IMR-90 (cell line): ENCODE measurements around the gene HMX3. TPM values are rescaled to one million over a fixed set of nuclear protein-coding genes. Genes with fewer than 3 reads are reported as not detected.

Experiments
- ATAC-seq: fragments of 200-7000 bp; cut with Tn5 transposase; 2 replicates; pipeline ENCODE4 v1.9.1; 2020; ENCODE audit warnings: low read depth, mild to moderate bottlenecking, moderate library complexity
- BruUV-seq: library from RNA; stranded (reverse); fragments of 400-500 nt; replicated peaks from 2 replicates; lab custom pipeline; 2021; lab: Mats Ljungman, UMichigan
- CTCF ChIA-PET: fragments of 300-600 bp; formaldehyde crosslinking; extraction: SDS; loops from one replicate; lab custom pipeline; 2021; ENCODE audit warnings: antibody characterized with exemption; lab: Yijun Ruan, JAX
- POLR2A ChIA-PET: fragments of 300-600 bp; sonication (Branson Sonifier 250); formaldehyde crosslinking; loops from one replicate; lab custom pipeline; 2022; ENCODE audit warnings: antibody characterized with exemption; ENCODE audit not compliant: unreplicated experiment; lab: Charles Lee
- DNase-seq: peaks from one replicate; pipeline ENCODE4 v3.0.0; 2013
- H2AFZ ChIP-seq: replicated peaks from 2 replicates; pipeline ENCODE3; 2013; ENCODE audit warnings: low read length, mild to moderate bottlenecking; ENCODE audit not compliant: poor library complexity
- H2AK5ac ChIP-seq: 2 replicates; pipeline ENCODE4 v1.6.1; 2013; ENCODE audit warnings: low read depth, low read length, inconsistent platforms
- H2AK9ac ChIP-seq: replicated peaks from 2 replicates; pipeline ENCODE3; 2013; ENCODE audit warnings: mild to moderate bottlenecking, low read depth, low read length, moderate library complexity; ENCODE audit not compliant: poor library complexity
- H2BK120ac ChIP-seq: 2 replicates; pipeline ENCODE4 v1.6.1; 2013; ENCODE audit warnings: low read depth, low read length, inconsistent platforms
- H2BK15ac ChIP-seq: 3 replicates; pipeline ENCODE4 v1.6.1; 2013; ENCODE audit warnings: low read depth, low read length, inconsistent platforms
- H2BK20ac ChIP-seq: 2 replicates; pipeline ENCODE4 v1.6.1; 2013; ENCODE audit warnings: low read depth, mild to moderate bottlenecking, inconsistent platforms, low read length, moderate library complexity
- H2BK5ac ChIP-seq: 2 replicates; pipeline ENCODE4 v1.6.1; 2013; ENCODE audit warnings: mild to moderate bottlenecking, low read depth, low read length, inconsistent platforms; ENCODE audit not compliant: poor library complexity, severe bottlenecking
- H3K14ac ChIP-seq: replicated peaks from 2 replicates; pipeline ENCODE4 v1.6.1; 2013; ENCODE audit warnings: low read depth, low read length, inconsistent platforms
- H3K18ac ChIP-seq: 2 replicates; pipeline ENCODE4 v1.6.1; 2013; ENCODE audit warnings: low read depth, low read length, control low read depth
- H3K23ac ChIP-seq: 2 replicates; pipeline ENCODE4 v1.6.1; 2013; ENCODE audit warnings: low read depth, low read length, inconsistent platforms
- H3K27ac ChIP-seq: 2 replicates; pipeline ENCODE4 v1.5.1; 2013; ENCODE audit warnings: mild to moderate bottlenecking, control low read depth, low read length; ENCODE audit not compliant: insufficient read depth
- H3K27me3 ChIP-seq: 2 replicates; pipeline ENCODE4 v1.6.1; 2013; ENCODE audit warnings: low read length; ENCODE audit not compliant: control insufficient read depth, insufficient read depth
- H3K36me3 ChIP-seq: 2 replicates; pipeline ENCODE4 v1.6.1; 2013; ENCODE audit warnings: low read length, mixed read lengths; ENCODE audit not compliant: control insufficient read depth, insufficient read depth
- H3K4ac ChIP-seq: 2 replicates; pipeline ENCODE4 v1.6.1; 2013; ENCODE audit warnings: low read depth, low read length, inconsistent platforms
- H3K4me1 ChIP-seq: 2 replicates; pipeline ENCODE4 v1.6.1; 2013; ENCODE audit warnings: low read length, mixed read lengths; ENCODE audit not compliant: control insufficient read depth, insufficient read depth
- H3K4me2 ChIP-seq: 2 replicates; pipeline ENCODE4 v1.6.1; 2013; ENCODE audit warnings: low read depth, mild to moderate bottlenecking, control low read depth, low read length, moderate library complexity
- H3K4me3 ChIP-seq: 2 replicates; pipeline ENCODE4 v1.5.1; 2013; ENCODE audit warnings: low read depth, mild to moderate bottlenecking, control low read depth, low read length, moderate library complexity; ENCODE audit not compliant: insufficient read depth
- H3K56ac ChIP-seq: 2 replicates; pipeline ENCODE4 v1.6.1; 2013; ENCODE audit warnings: low read length, inconsistent platforms; ENCODE audit not compliant: insufficient read depth; ENCODE audit errors: extremely low read depth
- H3K79me1 ChIP-seq, 2 experiments: 2 replicates each; pipeline ENCODE4 v1.6.1; 2013; ENCODE audit warnings: low read length in 2 of 2, inconsistent platforms in 1 of 2, low read depth in 1 of 2
- H3K9ac ChIP-seq: 2 replicates; pipeline ENCODE4 v1.6.1; 2013; ENCODE audit warnings: low read depth, low read length, control low read depth
- H3K9me1 ChIP-seq: 2 replicates; pipeline ENCODE4 v1.6.1; 2013; ENCODE audit warnings: low read length, inconsistent platforms; ENCODE audit not compliant: insufficient read depth
- H3K9me3 ChIP-seq: 2 replicates; pipeline ENCODE4 v1.6.1; 2013; ENCODE audit warnings: low read length; ENCODE audit not compliant: control insufficient read depth, insufficient read depth
- H4K20me1 ChIP-seq: 2 replicates; pipeline ENCODE4 v1.6.1; 2013; ENCODE audit warnings: low read length, inconsistent platforms; ENCODE audit not compliant: insufficient read depth
- H4K5ac ChIP-seq: 2 replicates; pipeline ENCODE4 v1.6.1; 2013; ENCODE audit warnings: mild to moderate bottlenecking, low read depth, low read length, control low read depth
- H4K8ac ChIP-seq, 2 experiments: 2 replicates each; pipeline ENCODE4 v1.6.1; 2013; ENCODE audit warnings: low read depth in 2 of 2, low read length in 2 of 2, control low read depth in 1 of 2, inconsistent platforms in 1 of 2
- H4K91ac ChIP-seq: 2 replicates; pipeline ENCODE4 v1.6.1; 2013; ENCODE audit warnings: low read depth, low read length, inconsistent platforms; ENCODE audit not compliant: insufficient read depth
- BHLHE40 ChIP-seq: fragments of 150-350 bp; IDR thresholded peaks from 2 replicates; pipeline ENCODE4 v1.6.1; 2016; ENCODE audit warnings: mild to moderate bottlenecking, low read depth, low read length
- FOS ChIP-seq: fragments of 150-350 bp; IDR thresholded peaks from 2 replicates; pipeline ENCODE4 v1.6.1; 2016; ENCODE audit warnings: low read depth, low read length
- MAFK ChIP-seq: IDR thresholded peaks from 2 replicates; pipeline ENCODE4 v1.6.1; 2012; ENCODE audit warnings: low read depth, low read length, improper control_type of control experiment
- MAZ ChIP-seq: IDR thresholded peaks from 2 replicates; pipeline ENCODE4 v1.6.1; 2012; ENCODE audit warnings: low read depth, mild to moderate bottlenecking, low read length, improper control_type of control experiment, moderate library complexity, borderline replicate concordance
- MXI1 ChIP-seq: IDR thresholded peaks from 2 replicates; pipeline ENCODE4 v1.6.1; 2012; ENCODE audit warnings: low read depth, mild to moderate bottlenecking, low read length, moderate library complexity, borderline replicate concordance
- NFE2L2 ChIP-seq: fragments of 150-350 bp; IDR thresholded peaks from 2 replicates; pipeline ENCODE4 v1.6.1; 2016; ENCODE audit warnings: low read depth, mild to moderate bottlenecking, low read length
- POLR2A ChIP-seq: IDR thresholded peaks from 2 replicates; pipeline ENCODE4 v1.6.1; 2012; ENCODE audit warnings: mild to moderate bottlenecking, low read depth, low read length
- RFX5 ChIP-seq: IDR thresholded peaks from 2 replicates; pipeline ENCODE4 v1.8.0; 2012; ENCODE audit warnings: low read depth, mild to moderate bottlenecking, low read length, moderate library complexity
- SMC3 ChIP-seq: fragments of 150-350 bp; IDR thresholded peaks from 2 replicates; pipeline ENCODE4 v1.6.1; 2016; ENCODE audit warnings: low read depth, mild to moderate bottlenecking, antibody characterized with exemption, low read length, moderate library complexity
- USF2 ChIP-seq: fragments of 150-350 bp; IDR thresholded peaks from 2 replicates; pipeline ENCODE4 v1.6.1; 2017; ENCODE audit warnings: mild to moderate bottlenecking, antibody characterized with exemption, low read length, low read depth
- WGBS, 2 experiments: methylation state at CpG; one replicate each; pipeline versions ENCODE4 v1.1.5 to v1.1.7; 2013; ENCODE audit warnings: missing lambda C conversion rate in 2 of 2; ENCODE audit not compliant: insufficient read length in 1 of 2; ENCODE audit errors: extremely low coverage in 2 of 2; 5-methylcytosine and 5-hydroxymethylcytosine counted together
- dilution Hi-C: fragments of 300-500 bp; cut with HindIII; formaldehyde crosslinking; loops from one replicate; pipeline ENCODE4 v1.14.3; 2018; ENCODE audit warnings: low sequenced_read_pairs; ENCODE audit not compliant: unreplicated experiment
- in situ Hi-C: fragments of 300-500 bp; cut with MboI; formaldehyde crosslinking; loops from 3 replicates; pipeline ENCODE4 v1.14.3; 2019; ENCODE audit warnings: low sequenced_read_pairs, inconsistent platforms, mixed read lengths
- intact Hi-C: fragments of 100-400 bp; cut with micrococcal nuclease; formaldehyde crosslinking; loops from 2 replicates; pipeline ENCODE4 v1.10.0; 2022
- polyA plus RNA-seq, 3 experiments: library from polyadenylated mRNA; depleted of rRNA; stranded (reverse); fragments of >200 nt; gene quantifications; 2 replicates each; pipeline ENCODE4 v1.2.3, GENCODE V29; 2012; ENCODE audit warnings: low replicate concordance in 1 of 3
- total RNA-seq: library from RNA; depleted of rRNA; stranded (reverse); fragments of >200 nt; gene quantifications from 2 replicates; pipeline ENCODE4 v1.2.3, GENCODE V29; 2012
- TF ChIP-seq, protein P1 (sequence below): conservative IDR thresholded peaks from 2 replicates; pipeline ENCODE4 v1.5.1; 2012; ENCODE audit warnings: mild to moderate bottlenecking, low read depth, low read length, improper control_type of control experiment
- TF ChIP-seq, protein P2 (sequence below): fragments of 150-350 bp; IDR thresholded peaks from 2 replicates; pipeline ENCODE4 v1.6.1; 2016; ENCODE audit warnings: low read depth, mild to moderate bottlenecking, low read length, moderate library complexity, borderline replicate concordance

Gene HMX3
- total and polyA plus RNA-seq, 2 of the 4 experiments (the other 2 are of a cell fraction), result not detected

DNA sequence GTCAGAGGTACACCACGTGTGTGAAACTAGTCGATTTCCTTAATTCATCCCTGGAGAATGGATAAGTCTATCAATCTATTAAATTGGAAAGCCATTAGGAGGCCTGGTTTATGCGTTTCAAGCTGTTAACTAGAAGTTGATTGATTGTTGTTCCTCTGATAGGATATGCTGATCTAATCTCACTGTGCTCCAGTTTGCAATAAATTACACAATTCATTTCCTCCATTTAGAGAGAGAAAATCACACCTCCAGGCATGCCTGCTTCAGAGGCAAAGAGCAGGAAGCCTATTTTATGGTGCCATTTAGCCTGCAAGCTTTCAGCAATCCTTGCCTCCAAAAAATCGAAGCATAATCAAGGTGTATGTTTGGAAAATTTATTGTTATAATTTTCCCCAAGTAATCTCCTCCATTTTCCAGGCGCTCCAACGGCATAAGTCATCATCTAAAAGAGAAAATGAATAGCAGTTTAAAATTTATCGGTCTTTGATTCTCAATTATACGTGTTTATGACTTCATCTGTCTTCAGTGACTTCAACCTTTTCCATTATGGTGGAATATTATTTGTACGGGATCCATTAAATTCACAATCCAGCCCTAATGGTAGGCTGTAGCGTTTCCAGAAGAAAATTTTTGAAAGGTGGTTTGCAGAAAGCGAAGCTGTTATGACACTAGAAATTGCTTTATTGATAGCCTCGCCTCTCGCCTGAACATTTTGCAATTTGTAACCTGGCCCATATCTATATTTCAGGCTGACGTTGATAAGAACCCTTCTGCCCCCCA, 42.9 kb upstream of the HMX3 start:
- Histone ChIP-seq H3K9ac (no peak overlapping the region), H3K23ac (no peak overlapping the region), H4K20me1 (no peaks in the 10 kb centered on the region), H2BK20ac (no peak overlapping the region), H3K9me3 (peaks cover 2% of the 10 kb centered on the region; the same call in 1 of the 2 replicates), H4K91ac (no peak overlapping the region), H3K4ac (no peak overlapping the region), H2BK120ac (no peak overlapping the region), H3K79me1 (no peaks in the 10 kb centered on the region), H3K27ac (no peak overlapping the region), H3K14ac (no peak overlapping the region), H4K5ac (no peak overlapping the region), H2AK5ac (no peak overlapping the region), H3K18ac (no peak overlapping the region), H3K27me3 (no peaks in the 10 kb centered on the region), H2AFZ (no peak overlapping the region), H2BK15ac (no peak overlapping the region), H3K9me1 (no peaks in the 10 kb centered on the region), H4K8ac (no peak overlapping the region), H3K36me3 (no peaks in the 10 kb centered on the region), H2AK9ac (no peak overlapping the region), H3K4me1 (no peaks in the 10 kb centered on the region), H3K4me2 (no peak overlapping the region), H3K56ac (no peak overlapping the region), H2BK5ac (no peak overlapping the region), H3K4me3 (no peak overlapping the region)
- no CpG with 5 or more reads among the region's 14 CpGs for WGBS, 2 experiments
- CTCF ChIA-PET, result no interaction called here
- in situ Hi-C loops (no loop called here), intact Hi-C loops (no loop called here), dilution Hi-C loops (no loop called here)
- TF ChIP-seq NFE2L2 (no peak), MAZ (no peak), POLR2A (no peak), BHLHE40 (no peak), MXI1 (no peak), FOS (no peak), RFX5 (no peak), SMC3 (no peak), USF2 (no peak), MAFK (no peak)
- TF ChIP-seq, protein P1, sequence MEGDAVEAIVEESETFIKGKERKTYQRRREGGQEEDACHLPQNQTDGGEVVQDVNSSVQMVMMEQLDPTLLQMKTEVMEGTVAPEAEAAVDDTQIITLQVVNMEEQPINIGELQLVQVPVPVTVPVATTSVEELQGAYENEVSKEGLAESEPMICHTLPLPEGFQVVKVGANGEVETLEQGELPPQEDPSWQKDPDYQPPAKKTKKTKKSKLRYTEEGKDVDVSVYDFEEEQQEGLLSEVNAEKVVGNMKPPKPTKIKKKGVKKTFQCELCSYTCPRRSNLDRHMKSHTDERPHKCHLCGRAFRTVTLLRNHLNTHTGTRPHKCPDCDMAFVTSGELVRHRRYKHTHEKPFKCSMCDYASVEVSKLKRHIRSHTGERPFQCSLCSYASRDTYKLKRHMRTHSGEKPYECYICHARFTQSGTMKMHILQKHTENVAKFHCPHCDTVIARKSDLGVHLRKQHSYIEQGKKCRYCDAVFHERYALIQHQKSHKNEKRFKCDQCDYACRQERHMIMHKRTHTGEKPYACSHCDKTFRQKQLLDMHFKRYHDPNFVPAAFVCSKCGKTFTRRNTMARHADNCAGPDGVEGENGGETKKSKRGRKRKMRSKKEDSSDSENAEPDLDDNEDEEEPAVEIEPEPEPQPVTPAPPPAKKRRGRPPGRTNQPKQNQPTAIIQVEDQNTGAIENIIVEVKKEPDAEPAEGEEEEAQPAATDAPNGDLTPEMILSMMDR, result no peak
- TF ChIP-seq, protein P2, sequence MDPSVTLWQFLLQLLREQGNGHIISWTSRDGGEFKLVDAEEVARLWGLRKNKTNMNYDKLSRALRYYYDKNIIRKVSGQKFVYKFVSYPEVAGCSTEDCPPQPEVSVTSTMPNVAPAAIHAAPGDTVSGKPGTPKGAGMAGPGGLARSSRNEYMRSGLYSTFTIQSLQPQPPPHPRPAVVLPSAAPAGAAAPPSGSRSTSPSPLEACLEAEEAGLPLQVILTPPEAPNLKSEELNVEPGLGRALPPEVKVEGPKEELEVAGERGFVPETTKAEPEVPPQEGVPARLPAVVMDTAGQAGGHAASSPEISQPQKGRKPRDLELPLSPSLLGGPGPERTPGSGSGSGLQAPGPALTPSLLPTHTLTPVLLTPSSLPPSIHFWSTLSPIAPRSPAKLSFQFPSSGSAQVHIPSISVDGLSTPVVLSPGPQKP, result no peak
- no peak for DNase-seq
- POLR2A ChIA-PET, result no interaction called here
- ATAC-seq, result no peak
- no TSS peak for BruUV-seq
